Measurements from ENCODE around the gene JCAD.
"Not testable (repeated sequence)": the region's sequence is repeated elsewhere in the genome, so short reads cannot be mapped to it uniquely, and the experiment has no call there.

The JCAD gene

DNA sequence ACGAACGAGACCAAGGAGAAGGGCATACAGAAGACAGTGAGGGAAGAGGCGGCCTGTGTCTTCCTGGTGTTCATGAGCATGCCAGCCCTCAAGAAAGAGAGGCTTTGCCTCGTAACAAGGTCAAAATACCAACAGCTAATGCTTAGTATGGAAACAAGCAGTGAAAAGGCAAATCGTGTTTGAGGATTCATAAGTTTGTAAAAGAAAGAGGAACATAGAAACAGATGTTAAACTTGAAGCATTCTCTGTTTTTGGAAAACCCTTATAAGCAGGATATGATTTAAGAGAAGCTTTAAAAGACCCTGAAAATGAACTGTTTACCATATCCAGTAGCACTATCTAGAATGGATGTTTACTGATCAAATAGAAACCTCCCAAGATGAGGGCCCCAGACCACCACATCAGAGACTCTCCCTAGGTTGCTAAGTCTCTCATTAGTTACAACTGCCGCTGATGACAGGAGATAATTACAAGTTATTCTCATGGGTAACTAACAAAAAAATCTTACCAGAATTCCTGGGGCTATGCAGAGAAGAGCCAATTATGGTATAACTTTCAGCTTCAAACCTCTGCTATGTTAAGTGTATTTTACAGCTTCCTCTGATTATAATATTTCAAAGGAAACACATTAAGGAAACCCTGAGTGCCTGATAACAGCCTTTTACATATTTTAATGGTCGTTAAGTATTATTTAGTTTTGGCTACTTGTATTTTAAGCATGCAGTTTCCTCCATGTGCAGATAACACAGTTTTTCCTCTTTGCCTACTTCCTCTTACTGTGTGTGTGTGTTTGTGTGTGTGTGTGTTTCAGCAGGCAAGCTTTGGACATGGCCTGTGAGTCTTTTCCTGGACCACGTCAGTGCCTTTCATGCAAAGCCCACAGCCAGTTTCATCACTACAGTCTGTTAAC lies 17.9 kb downstream of the JCAD start:
- no peak for DNase-seq

DNA sequence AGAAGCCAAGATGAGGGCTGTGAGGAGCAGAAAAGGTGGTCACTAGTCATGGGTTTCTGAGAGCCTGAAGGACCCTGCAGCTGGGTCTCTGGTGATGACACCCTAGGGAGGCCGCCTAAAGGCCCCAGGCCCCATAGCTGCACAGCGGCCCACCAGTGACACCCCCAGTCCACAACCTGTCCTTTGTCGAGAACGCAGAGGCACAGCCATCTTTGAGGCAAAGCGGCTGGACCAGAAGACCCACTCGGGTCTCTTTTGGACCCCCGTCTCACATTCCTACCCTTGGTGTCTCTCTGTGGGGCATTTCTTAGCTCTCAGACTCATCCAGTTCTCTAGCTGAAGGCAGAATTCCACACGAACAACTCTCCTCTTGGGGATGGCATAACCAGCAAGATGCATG lies 18.8 kb downstream of the JCAD start:
- DNase-seq, result no peak

DNA sequence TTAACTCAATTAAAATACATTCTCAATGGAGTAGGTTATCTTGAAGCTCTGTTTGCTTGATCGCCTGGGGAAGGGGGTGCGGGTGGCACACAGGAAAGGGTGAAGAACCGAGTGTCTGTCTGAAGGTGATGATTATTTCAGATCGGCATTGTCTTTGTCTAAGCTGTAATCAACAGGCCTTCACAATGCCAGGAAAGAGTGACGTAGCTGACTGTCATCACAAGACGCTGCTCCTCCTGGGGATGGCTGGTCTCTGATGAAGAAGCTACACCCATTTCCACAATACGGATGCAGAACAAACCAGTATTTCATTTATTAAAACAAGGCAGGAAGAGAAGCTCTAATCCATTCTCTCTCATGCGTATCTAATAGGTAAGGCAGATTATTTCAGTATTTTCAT lies 19.4 kb downstream of the JCAD start:
- no peak for DNase-seq

- DNase-seq, result no peak
Measured at GRCh38 chr10:30039567-30039966, 19.8 kb downstream of the JCAD start.

GRCh38 chr10:30038781-30039536 lies 20.4 kb downstream of the JCAD start:
- no peak for DNase-seq

GRCh38 chr10:30037620-30038336 lies 21.6 kb downstream of the JCAD start:
- DNase-seq, result no peak

DNA sequence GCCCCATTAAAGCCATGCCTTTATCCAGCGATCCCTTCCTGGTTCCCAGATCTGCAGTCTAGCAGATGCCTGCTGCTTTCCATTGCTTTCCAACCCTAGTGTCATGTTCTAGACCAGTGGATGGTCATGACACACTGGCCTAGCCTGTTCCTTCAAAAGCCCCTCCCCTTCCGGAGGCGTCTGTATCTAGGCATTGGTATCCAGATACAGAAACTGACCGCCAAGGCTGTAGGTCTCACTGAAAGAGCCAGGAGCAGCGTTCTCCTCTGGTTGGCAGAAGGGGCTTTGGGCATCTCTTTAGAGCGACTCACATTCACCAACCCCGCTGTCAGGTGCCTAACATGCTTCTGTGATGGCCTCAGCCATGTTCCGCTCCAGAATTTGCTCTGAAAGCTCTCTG lies 22.6 kb downstream of the JCAD start:
- no peak for DNase-seq

- no peak for DNase-seq
Measured at GRCh38 chr10:30036341-30036740, 23.0 kb downstream of the JCAD start.

DNA sequence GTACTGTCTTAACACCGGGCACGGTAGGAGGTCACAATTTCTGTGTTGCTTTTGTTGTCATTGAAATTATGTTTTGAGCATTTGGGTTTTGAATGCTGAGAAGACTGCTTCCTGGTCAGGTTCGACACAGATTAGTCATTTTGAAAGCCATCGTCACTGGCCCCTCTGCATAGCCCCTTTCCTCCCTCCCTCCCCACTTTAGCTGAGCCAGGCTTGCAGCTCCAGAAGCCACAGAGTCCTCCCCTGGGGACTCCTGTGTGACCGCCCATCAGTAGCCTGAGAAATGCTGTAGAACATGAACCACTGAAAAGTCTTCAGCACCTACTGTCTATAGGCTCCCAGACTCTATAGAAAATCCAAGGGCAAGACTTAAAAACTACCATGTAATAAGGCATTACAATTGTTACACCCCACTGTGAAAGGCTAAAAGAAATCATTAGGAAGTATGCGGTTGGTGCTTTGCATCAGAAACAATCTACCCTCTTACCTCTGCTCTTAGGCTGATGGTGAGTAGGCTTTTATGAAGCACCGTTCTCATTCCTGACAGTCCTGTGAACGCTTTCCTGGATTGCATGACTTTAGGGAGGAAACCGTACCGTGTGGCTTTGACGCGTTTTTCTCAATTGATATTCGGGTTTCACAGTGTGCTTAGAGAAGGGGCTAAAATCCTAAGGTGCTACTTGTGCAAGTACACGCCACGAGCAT lies 24.8 kb downstream of the JCAD start:
- no peak for DNase-seq

- no peak for DNase-seq
Measured at GRCh38 chr10:30032125-30032524, 27.3 kb downstream of the JCAD start.

DNA sequence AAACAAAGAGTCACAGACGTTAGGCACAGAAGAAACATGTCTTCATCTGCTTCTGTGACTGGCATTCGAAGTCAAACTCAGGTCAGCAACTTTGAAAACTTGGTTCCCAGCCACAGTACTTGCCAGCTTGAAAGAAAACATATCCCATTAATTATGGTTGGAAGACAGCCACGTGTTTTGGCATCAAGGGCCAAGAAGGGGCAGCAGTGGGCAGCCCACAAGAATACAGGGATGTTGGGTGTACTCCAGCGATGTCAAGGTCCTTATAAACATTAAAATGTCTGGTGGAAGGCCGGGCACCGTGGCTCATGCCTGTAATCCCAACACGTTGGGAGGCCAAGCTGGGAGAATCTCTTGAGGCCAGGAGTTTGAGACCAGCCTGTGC lies 29.5 kb downstream of the JCAD start:
- DNase-seq, result no peak

DNA sequence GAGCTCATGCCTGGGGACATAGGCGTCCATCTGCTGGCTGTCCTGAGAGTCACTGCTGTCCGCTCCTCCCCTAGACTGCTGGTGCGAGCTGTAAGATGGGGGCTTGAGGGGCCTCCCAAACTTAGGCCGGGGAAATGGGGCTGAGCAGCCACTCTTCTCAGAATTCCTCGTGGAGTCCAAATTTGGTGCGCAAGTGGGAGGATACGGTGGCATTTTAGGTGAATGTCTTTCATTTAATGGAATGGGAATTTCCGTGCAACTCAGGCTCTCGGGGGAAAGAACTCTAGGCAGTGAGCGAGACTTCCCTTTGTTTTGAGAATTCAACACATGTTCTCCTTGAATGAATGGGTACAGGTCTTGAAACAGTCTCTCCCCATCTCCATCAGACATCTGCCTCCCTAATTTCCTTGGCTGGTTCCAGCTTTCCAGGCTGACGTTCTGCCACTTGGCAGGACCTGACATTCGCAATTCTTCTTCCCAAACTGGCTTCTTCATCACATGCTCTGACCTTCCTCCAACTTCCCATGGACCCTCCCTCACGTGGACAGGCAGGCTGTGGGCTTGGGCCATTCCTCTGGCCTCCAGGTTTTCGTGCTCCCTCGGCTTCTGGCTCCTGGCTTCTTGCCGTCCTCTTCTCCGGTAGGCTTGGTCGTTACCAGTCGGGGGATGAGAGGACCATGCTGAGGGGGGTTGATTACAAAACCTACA lies 30.1 kb downstream of the JCAD start:
- no peak for DNase-seq

DNA sequence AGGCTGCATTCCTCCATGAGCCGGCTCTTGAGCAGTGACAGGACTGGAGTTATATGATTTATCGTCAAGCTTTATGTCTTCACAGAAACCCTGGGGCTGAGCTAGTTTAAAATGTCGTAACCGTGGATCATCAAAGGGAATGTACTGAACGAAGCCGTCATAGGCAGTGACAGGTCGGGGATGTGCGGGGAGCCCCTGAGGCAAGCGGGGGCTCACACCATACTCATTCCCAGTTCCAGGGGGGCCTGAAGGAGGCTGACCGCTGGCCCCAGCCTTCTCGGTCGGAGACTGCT lies 30.7 kb downstream of the JCAD start:
- no peak for DNase-seq

- DNase-seq, result no peak
Measured at GRCh38 chr10:30028006-30028737, 31.2 kb downstream of the JCAD start.

DNA sequence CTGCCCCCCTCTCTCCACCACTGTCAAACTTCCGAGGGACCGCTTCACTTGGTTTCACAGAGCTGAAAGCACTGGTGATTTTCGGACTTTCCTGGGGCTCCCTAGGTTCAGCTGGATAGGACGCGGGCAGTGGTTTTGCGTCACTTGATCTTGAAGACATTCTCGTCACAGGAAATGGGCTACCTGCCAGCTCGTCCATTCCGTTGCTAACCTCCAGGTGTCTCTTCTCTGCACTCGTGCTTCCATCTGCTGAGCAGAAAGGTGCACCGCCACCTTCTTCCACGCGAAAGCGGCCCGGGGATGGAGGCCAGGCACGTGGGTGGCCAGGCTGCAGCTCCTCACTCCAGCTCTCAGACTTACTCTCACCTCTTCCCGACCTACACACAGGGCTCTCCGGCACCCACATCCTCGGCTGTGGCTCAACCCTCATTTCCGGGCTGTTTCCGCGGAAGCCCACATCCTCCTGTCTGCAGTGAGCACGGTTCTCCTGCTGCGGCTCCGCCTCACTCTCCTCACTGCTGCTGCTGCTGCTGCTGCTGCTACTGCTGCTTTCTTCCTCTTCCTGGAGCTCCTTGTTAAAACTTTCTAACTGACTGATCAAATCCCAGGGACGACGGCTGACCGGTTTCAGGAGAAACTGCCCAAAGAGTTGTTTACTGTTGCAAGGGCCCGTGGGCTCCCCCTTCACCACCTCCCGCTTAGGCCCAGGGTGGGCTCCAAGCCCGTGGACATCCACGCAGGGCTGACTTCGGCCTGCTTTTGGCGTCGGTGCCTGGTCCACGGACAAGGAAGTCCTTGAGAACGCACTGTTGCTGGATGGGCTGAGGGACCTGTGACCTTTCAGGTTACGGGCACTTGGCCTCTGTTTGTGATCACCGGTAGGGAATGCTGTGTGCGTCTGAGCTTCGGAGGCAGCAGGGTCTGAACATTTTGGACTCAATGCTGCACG lies 32.1 kb downstream of the JCAD start:
- DNase-seq, result no peak

DNA sequence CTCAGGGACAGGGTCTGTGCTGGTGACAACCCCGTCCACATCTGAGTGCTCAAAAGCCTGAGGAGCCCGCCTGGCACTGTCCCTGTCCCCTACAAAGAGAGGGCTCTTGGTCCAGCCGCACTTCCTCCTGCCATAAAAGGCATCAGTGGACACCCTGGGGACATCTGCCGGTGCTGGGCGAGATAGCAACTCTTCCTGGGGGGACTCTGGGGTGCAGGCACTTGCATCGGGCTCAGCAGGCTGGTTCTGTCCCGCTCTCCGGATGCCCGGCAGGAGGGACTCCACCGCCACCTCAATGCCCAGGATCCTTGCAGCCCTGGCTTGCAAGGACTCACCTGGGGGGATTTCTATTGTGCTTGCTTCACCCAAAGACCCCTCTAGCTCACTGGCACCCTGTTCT lies 32.8 kb downstream of the JCAD start:
- DNase-seq, result no peak

DNA sequence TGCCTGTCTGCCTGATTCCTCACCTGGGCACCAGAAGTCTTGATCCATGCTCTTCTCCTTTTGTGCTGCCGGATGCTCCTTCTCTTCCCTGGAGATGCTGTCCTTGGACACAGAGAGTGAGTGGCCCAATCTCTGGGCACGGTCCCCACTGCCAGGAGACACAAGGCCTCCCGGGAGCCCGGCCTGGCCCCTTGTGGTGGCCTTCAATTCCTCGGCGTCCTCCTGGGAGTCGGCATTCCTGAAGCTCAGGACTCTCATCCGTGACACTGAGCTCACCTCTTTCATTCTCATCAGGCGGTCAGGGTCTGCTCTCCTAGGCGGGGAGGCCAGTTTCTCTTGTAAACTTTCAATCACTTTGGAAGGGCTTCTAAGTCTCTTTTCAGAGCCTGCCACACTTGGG lies 33.3 kb downstream of the JCAD start:
- DNase-seq, result no peak

DNA sequence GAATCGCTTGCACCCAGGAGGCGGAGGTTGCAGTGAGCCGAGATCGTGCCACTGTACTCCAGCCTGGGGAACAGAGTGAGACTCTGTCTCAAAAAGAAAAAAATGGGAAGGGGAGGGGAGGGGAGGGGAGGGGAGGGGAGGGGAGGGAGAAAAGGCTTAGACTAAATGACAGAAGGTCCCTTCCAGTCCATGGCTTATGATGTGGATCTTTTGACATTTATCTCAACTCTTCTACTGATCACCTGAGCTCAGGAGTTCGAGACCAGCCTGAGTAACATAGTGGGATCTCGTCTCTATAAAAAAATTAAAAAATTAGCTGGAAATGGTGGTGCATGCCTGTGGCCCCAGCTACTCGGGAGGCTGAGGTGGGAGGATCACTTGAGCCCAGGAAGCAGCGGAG lies 34.0 kb downstream of the JCAD start:
- not testable (repeated sequence) for DNase-seq

- no peak for DNase-seq
Measured at GRCh38 chr10:30022590-30022989, 36.8 kb downstream of the JCAD start.

GRCh38 chr10:30019468-30019867 lies 39.9 kb downstream of the JCAD start:
- no peak for DNase-seq

- DNase-seq, result no peak
Measured at GRCh38 chr10:30018496-30018895, 40.9 kb downstream of the JCAD start.
